NB4 (cell line): ENCODE data around the gene KPNB1.

Source experiments
- POLR2A ChIP-seq: IDR thresholded peaks from 2 replicates; pipeline ENCODE4 v1.6.1; 2011; ENCODE audit warnings: mild to moderate bottlenecking; ENCODE audit not compliant: insufficient read length; ENCODE audit errors: extremely low read depth
- TF ChIP-seq, protein P1 (sequence below): IDR thresholded peaks from one replicate; pipeline ENCODE4 v1.5.1; 2012; ENCODE audit warnings: low read depth, low read length

GRCh38 chr17:47682138-47682537 is 32.4 kb downstream of the KPNB1 start:
- no peak for TF ChIP-seq POLR2A
- TF ChIP-seq, protein P1, sequence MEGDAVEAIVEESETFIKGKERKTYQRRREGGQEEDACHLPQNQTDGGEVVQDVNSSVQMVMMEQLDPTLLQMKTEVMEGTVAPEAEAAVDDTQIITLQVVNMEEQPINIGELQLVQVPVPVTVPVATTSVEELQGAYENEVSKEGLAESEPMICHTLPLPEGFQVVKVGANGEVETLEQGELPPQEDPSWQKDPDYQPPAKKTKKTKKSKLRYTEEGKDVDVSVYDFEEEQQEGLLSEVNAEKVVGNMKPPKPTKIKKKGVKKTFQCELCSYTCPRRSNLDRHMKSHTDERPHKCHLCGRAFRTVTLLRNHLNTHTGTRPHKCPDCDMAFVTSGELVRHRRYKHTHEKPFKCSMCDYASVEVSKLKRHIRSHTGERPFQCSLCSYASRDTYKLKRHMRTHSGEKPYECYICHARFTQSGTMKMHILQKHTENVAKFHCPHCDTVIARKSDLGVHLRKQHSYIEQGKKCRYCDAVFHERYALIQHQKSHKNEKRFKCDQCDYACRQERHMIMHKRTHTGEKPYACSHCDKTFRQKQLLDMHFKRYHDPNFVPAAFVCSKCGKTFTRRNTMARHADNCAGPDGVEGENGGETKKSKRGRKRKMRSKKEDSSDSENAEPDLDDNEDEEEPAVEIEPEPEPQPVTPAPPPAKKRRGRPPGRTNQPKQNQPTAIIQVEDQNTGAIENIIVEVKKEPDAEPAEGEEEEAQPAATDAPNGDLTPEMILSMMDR, result no peak
